ENCODE results near the gene ENTPD8.
A peak's percentile ranks its signal among the peaks of the same experiment; 100 is the strongest.

Gene ENTPD8

DNA sequence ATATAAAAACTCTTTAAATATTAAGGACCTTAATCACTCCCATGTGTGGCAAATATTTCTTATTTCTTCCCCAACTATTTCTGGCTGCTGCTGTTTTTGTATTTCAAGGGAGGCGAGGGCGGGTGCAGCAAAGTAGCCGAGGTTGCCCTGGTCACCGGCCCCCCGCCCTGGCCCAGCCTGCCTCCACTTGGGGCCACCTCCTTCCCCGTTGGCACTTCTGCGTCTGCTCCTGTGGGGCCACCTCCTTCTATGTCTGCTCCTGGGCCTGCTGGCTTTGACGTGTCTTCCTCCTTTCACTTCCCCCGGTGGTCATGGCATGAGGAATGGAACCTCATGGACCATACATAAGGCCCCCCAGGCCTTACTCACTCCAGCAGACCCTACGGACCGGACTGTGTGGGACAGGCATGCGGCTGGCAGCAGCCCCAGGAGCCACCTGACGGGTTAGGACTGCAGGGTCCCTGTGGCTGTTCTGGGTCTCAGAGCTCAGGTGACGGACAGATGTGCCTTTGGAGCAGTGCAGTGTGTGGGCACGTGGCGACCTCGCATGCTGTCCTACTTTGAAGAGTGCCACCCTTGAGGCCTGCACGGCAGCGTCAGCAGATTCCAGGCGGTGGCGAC is 5.8 kb upstream of the ENTPD8 start:
- in situ Hi-C loops (cut with HindIII; ENCODE audit: low pct_unique_long_range_greater_than_20kb, low sequenced_read_pairs): no loop called here
- no peak for TF ChIP-seq JUND (IDR thresholded peaks at IDR 0.05; ENCODE audit: low read depth)
- DNase-seq (ENCODE audit: low read depth in 1 of 2, low spot score in 1 of 2): no peak

DNA sequence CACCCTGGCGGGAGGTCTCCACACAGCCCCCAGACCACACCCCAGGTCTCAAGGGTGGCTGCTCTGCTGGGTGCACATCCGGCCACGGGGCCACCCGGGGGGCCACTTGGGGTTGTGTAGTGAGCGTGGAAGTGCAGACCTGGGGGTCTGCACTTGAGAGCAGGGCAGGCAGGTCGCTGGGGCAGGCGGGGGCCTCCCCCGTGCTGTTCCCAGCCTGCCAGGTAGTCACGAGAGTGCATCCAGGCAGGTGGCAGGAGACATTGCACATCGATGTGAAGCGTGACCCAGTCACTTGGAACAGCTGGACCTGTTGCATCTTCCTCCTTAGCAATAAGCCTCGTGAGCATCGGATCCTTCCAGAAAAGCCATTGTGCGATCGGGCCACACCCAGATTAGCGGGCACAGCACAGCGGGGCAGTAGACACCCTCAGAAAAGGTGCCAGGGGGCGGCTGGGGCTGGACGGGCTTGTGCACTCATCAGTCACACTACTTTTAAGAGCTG is 4.8 kb upstream of the ENTPD8 start:
- in situ Hi-C loops (cut with HindIII; ENCODE audit: low pct_unique_long_range_greater_than_20kb, low sequenced_read_pairs): no loop called here
- DNase-seq (ENCODE audit: low read depth in 1 of 2, low spot score in 1 of 2): no peak

DNA sequence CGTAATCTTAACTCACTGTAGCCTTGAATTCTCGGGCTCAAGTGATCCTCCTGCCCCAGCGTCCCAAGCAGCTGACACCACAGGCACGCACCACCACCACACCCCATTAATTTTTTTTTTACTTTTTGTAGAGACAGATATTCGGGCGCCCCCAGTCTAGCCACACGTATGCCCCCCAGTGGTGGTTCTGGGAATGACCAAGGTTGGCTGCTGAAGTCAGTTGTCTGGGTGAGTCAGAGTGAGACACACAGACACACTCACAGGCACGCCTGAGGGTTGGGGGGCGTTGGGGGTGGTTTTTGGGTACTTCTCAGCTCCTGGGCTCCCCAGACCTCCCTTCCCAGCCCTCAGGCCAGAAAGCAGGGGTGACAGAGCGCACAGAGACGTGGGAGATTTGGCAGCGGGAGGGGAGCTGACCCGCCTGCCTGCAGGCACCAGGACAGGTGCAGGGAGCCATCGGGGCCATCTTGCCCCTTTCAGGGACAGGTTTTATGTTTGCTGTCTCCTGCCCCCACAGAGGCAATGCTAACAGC is 4.2 kb upstream of the ENTPD8 start:
- no peak for TF ChIP-seq JUND (IDR thresholded peaks at IDR 0.05; ENCODE audit: low read depth)
- peak; percentile 81 to 82 for DNase-seq (ENCODE audit: low read depth in 1 of 2, low spot score in 1 of 2)
- in situ Hi-C loops (cut with HindIII; ENCODE audit: low pct_unique_long_range_greater_than_20kb, low sequenced_read_pairs): no loop called here

More for the DNA sequence above, 4.8 kb upstream of the ENTPD8 start:
- TF ChIP-seq JUND (IDR thresholded peaks at IDR 0.05; ENCODE audit: low read depth): no peak

DNA sequence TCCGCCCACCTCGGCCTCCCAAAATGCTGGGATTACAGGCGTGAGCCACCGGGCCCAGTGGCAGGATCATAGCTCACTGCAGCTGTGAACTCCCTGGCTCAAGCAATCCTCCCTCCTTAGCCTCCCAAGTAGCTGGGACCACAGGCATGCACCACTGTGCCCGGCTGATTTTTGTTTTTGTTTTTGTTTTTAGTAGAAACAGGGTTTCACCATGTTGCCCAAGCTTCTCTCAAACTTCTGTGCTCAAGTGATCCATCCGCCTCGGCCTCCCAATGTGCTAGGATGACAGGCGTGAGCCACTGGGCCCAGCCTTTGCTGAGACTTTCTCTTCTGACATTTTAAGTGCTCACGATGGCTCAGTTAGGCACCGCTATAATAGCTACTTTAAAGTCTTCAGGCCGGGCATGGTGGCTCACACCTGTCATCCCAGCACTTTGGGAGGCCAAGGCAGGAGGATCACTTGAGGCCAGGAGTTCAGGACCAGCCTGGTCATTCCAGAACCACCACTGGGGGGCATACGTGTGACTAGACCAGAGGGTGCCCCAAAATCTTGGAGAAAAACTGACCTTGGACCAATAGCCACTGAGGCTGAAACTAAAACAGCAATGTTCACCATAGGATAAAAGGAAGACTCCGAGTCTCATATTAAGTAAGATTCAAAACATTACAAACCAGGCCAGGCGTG is 3.1 kb upstream of the ENTPD8 start:
- in situ Hi-C loops (cut with HindIII; ENCODE audit: low pct_unique_long_range_greater_than_20kb, low sequenced_read_pairs): no loop called here
- TF ChIP-seq JUND (IDR thresholded peaks at IDR 0.05; ENCODE audit: low read depth): no peak

DNA sequence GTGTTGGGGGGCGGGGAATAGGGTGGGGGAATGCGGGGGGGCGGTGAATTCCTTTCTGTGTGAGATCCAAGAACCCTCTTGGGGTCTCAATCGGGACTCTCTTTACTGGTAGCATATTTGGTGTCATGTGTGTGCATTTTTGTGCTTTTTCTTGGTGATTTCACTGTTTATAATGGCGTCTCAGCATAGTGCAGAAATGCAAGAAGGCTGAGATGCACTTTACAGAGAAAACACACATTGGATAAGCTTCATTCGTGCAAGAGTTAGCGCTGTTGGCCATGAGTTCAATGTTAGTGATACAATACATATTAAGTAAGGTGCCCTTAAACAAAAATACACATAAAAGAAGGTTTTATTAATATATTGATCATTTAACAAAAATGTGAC is 771 bp upstream of the ENTPD8 start:
- no peak for DNase-seq (ENCODE audit: low read depth in 1 of 2, low spot score in 1 of 2)
- in situ Hi-C loops (cut with HindIII; ENCODE audit: low pct_unique_long_range_greater_than_20kb, low sequenced_read_pairs): no loop called here
- TF ChIP-seq JUND (IDR thresholded peaks at IDR 0.05; ENCODE audit: low read depth): no peak

More for the DNA sequence above, 3.1 kb upstream of the ENTPD8 start:
- DNase-seq (ENCODE audit: low read depth in 1 of 2, low spot score in 1 of 2): no peak

DNA sequence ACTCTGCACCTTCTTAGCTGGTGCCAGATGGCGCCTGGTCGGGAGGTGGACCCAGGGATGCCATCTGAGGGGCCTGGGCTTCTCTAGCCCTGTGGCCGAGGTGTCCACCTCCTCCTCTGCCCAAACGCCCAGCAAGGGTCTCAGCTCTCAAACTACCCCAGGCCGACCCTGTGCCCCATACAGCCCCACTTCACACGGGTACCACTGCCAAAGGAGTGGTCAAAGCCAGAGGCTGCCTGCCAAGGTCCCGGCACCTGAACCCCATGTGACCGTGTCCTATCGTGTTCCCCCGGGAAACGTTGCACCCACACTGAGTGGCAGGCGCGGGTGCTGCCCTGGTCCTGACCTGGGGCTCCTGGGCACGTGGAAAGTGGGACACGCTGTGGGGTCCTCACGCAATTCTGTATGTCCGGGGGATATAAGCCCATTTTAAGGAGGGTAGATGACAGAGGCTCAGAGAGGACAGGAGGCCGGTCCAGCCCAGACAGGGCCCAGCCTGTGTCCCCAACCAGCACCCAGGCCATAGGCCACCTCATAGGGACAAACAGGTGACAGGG is 1.9 kb downstream of the ENTPD8 start:
- in situ Hi-C loops (cut with HindIII; ENCODE audit: low pct_unique_long_range_greater_than_20kb, low sequenced_read_pairs): no loop called here
- no peak for DNase-seq (ENCODE audit: low read depth in 1 of 2, low spot score in 1 of 2)
- no peak for TF ChIP-seq JUND (IDR thresholded peaks at IDR 0.05; ENCODE audit: low read depth)

DNA sequence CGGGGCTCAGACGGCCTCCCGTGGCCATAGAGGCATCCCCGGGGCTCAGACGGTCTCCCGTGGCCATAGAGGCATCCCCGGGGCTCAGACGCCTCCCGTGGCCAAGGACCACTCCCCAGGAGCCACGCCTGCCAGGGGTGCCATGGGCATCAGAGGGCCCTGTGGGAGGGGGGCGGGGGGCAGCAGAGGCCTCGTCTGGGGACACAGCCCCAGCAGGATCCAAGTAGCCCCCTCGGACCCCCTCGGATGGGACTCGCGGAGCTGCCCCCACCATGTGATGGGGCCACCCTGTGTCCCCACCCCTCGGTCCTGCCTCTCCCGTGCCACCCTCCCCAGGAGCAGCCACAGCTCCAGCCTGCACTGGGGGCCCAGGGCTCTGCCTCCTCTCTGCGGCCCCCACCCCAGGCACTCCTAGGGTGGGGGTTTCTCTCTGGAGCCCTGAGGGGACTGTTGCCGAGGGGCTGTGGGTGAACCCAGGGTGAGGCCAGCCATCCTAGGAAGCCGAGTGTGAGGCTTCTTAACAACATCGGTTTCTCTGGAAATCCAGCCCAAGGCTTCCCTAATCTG is 2.5 kb downstream of the ENTPD8 start:
- no peak for DNase-seq (ENCODE audit: low read depth in 1 of 2, low spot score in 1 of 2)
- TF ChIP-seq JUND (IDR thresholded peaks at IDR 0.05; ENCODE audit: low read depth): no peak
- in situ Hi-C loops (cut with HindIII; ENCODE audit: low pct_unique_long_range_greater_than_20kb, low sequenced_read_pairs): no loop called here

DNA sequence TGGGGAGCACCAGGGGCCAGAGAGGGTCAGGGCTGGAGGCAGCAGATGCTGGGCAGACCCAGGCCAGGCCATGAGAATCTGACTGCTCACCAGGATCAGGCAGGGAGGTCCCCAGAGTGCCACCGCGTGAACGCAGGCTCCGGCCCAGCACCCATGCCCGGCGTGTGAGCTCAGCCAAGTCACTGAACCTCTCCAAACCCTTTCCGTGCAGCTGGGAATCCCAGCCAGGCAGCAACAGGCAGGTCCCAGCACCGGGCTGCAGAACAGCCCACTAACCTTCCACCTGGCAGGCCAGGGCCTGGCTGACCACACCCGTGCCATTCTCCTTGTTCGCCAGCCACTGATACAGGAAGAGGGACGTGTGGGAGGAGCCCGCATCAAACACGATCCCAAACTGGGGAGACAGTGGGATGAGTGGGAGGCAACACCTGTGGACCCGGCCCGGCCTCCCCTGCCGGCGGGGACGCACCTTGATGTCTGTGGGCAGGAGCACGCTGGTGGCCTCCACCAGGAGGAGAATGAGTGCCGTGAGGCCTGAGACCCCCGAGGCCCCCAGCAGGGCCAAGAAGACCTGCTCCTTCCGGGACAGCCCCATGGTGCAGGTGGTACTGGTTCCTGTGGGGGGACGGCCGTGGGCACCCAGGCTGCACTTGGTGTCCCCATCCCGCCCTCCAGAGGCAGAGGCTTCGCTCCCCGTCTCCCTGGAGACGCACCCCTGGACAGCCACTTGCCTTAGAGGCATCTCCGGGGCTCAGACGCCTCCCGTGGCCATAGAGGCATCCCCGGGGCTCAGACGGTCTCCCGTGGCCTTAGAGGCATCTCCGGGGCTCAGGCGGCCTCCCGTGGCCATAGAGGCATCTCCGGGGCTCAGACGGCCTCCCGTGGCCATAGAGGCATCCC is 3.2 kb downstream of the ENTPD8 start:
- TF ChIP-seq JUND (IDR thresholded peaks at IDR 0.05; ENCODE audit: low read depth): no peak
- in situ Hi-C loops (cut with HindIII; ENCODE audit: low pct_unique_long_range_greater_than_20kb, low sequenced_read_pairs): no loop called here
- no peak for DNase-seq (ENCODE audit: low read depth in 1 of 2, low spot score in 1 of 2)

DNA sequence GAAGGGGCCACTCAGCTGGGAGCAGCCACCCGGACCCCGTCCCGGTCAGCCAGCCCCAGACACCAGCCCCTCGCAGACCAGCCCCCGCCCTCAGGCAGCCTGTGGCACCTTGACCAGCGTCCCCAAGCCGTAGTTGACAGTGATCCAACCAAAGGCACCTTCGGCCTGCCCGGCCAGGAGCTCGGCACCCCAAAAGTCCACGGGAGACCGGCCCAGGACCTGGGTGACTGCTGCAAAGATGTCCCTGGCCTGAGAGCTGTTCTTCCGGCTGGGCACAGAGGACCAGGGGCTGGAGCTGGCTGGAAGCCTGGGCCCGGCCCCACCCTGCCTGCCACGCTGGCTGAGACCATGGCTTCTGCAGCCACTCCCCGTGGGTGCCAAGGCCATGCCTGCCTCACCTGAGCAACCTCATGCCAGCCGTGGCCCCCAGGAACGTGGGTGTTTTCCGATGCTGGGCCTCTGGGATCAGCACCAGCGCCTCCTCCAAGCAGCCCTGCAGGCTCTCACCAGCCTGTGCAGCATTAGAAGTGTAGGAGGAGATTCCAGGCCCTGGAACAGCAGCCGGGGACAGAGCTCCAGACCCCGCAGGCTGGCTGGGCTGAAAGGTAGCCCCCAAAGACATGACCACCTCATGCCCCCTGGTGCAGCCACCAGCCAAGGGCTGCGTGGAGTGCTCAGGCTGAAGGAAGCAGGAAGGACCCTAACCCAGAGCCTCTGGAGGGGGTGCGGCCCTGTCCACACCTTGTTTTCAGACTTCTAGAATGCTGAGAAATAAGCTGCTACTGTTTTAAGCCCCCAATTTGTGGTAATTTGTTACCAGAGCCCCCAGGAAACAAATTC is 4.2 kb downstream of the ENTPD8 start:
- in situ Hi-C loops (cut with HindIII; ENCODE audit: low pct_unique_long_range_greater_than_20kb, low sequenced_read_pairs): no loop called here
- DNase-seq (ENCODE audit: low read depth in 1 of 2, low spot score in 1 of 2): no peak
- no peak for TF ChIP-seq JUND (IDR thresholded peaks at IDR 0.05; ENCODE audit: low read depth)

DNA sequence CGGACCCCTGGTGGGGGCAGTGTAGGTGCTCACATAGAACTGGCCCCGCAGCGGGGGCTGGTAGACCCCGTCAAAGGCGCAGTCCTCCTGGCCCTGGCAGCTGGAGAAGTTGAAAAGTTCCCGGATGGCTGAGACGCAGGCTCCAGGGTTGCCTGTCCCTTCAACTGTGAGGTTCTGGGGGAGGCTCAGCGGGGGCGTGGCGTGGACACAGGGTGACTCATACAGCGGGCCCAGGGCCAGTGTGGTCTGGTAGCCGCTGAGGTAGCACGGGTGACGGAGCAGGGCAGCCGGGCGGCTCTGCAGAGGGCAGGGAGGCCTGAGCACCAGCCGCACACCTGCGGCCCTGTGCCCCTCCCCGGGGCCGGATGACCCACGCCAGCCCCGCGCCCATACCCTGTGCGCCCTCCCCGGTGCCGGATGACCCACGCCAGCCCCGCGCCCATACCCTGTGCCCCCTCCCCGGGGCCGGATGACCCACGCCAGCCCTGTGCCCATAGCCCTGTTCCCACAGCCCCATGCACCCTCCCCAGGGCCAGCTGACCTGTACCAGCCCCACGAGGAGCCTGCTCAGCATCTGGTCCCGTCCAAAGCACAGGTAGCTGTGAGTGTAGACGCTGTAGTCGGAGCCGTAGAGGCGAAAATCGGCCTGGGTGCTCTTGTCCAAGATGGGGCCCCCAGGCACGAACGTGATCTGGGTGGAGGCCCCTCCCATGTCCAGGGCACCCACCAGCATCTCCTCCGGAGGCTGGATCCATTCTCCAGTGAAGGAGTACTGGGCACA is 5.0 kb downstream of the ENTPD8 start:
- peak; percentile 90 for TF ChIP-seq JUND (IDR thresholded peaks at IDR 0.05; ENCODE audit: low read depth)
- DNase-seq (ENCODE audit: low read depth in 1 of 2, low spot score in 1 of 2): peak; percentile 92 to 98
- in situ Hi-C loops (cut with HindIII; ENCODE audit: low pct_unique_long_range_greater_than_20kb, low sequenced_read_pairs): no loop called here

Data from T47D (cell line).